ENCODE results near the gene UBE2E2. TPM values are rescaled to one million over a fixed set of nuclear protein-coding genes. Genes with fewer than 3 reads are reported as not detected.

Gene UBE2E2
- total RNA-seq, 1 experiment from 2014 or later = 64.3 TPM

GRCh38 chr3:23548706-23549105 is 345.6 kb downstream of the UBE2E2 start:
- CTCF ChIA-PET = interaction anchor here (0.6 kb wide), 1 partner anchor 41 kb away, joined by 4 read pairs; no protein-coding TSS in a partner anchor
- no peak for TF ChIP-seq CTCF (IDR thresholded peaks at IDR 0.05; ENCODE audit: unreplicated experiment)
- BruUV-seq (replicated peaks) = no TSS peak
- Mint-ChIP-seq H3K4me1 (ENCODE audit: insufficient read depth, unreplicated experiment) (peaks cover 19% of the 10 kb centered on the region), H3K4me3 (ENCODE audit: unreplicated experiment) (no peak overlapping the region), H3K27me3 (ENCODE audit: insufficient read depth, unreplicated experiment) (no peaks in the 10 kb centered on the region), H3K36me3 (ENCODE audit: insufficient read depth, unreplicated experiment) (peaks cover 13% of the 10 kb centered on the region), H3K9me3 (ENCODE audit: unreplicated experiment) (no peaks in the 10 kb centered on the region), H3K27ac (ENCODE audit: low read depth, unreplicated experiment) (peak overlapping the region; percentile 18)
- POLR2A ChIA-PET = interaction anchor here (0.5 to 1.6 kb wide), 12 partner anchors 9 to 559 kb away, joined by 3 to 5 read pairs (median 3); partner anchors contain the start of genes NKIRAS1 and RPL15
- no peak for DNase-seq (ENCODE audit: unreplicated experiment)
- intact Hi-C loops (cut with micrococcal nuclease) = no loop called here

GRCh38 chr3:23549148-23549910 is 346.2 kb downstream of the UBE2E2 start:
- intact Hi-C loops (cut with micrococcal nuclease) = no loop called here
- H3K9me3 Mint-ChIP-seq (ENCODE audit: unreplicated experiment) = no peaks in the 10 kb centered on the region
- peaks cover 13% of the 10 kb centered on the region for H3K36me3 Mint-ChIP-seq (ENCODE audit: insufficient read depth, unreplicated experiment)
- DNase-seq (ENCODE audit: unreplicated experiment) = no peak
- POLR2A ChIA-PET = interaction anchor here (0.6 to 1.6 kb wide), 8 partner anchors 9 to 368 kb away, joined by 3 to 4 read pairs (median 3); partner anchors contain the start of genes NKIRAS1 and RPL15
- no peaks in the 10 kb centered on the region for H3K27me3 Mint-ChIP-seq (ENCODE audit: insufficient read depth, unreplicated experiment)
- TF ChIP-seq CTCF (IDR thresholded peaks at IDR 0.05; ENCODE audit: unreplicated experiment) = no peak
- BruUV-seq (replicated peaks) = no TSS peak
- peak overlapping the region; percentile 23 for H3K27ac Mint-ChIP-seq (ENCODE audit: low read depth, unreplicated experiment)
- peaks cover 19% of the 10 kb centered on the region for H3K4me1 Mint-ChIP-seq (ENCODE audit: insufficient read depth, unreplicated experiment)
- CTCF ChIA-PET = interaction anchor here (0.6 kb wide), 1 partner anchor 35 kb away, joined by 4 read pairs; no protein-coding TSS in a partner anchor
- no peak overlapping the region for H3K4me3 Mint-ChIP-seq (ENCODE audit: unreplicated experiment)

- ChIA-PET POLR2A (no interaction called here), CTCF (no interaction called here)
- Mint-ChIP-seq H3K9me3 (ENCODE audit: unreplicated experiment) (no peaks in the 10 kb centered on the region), H3K27ac (ENCODE audit: low read depth, unreplicated experiment) (peak overlapping the region; percentile 59), H3K36me3 (ENCODE audit: insufficient read depth, unreplicated experiment) (peaks cover 13% of the 10 kb centered on the region), H3K27me3 (ENCODE audit: insufficient read depth, unreplicated experiment) (no peaks in the 10 kb centered on the region), H3K4me1 (ENCODE audit: insufficient read depth, unreplicated experiment) (peaks cover 19% of the 10 kb centered on the region), H3K4me3 (ENCODE audit: unreplicated experiment) (no peak overlapping the region)
- intact Hi-C loops (cut with micrococcal nuclease) = no loop called here
- no peak for DNase-seq (ENCODE audit: unreplicated experiment)
- no peak for TF ChIP-seq CTCF (IDR thresholded peaks at IDR 0.05; ENCODE audit: unreplicated experiment)
- no TSS peak for BruUV-seq (replicated peaks)
Measured at GRCh38 chr3:23550402-23550801, 347.3 kb downstream of the UBE2E2 start.

GRCh38 chr3:23552506-23552905 is 349.4 kb downstream of the UBE2E2 start:
- POLR2A ChIA-PET = no interaction called here
- no peak overlapping the region for H3K4me3 Mint-ChIP-seq (ENCODE audit: unreplicated experiment)
- CTCF ChIA-PET = no interaction called here
- no peak overlapping the region for H3K27ac Mint-ChIP-seq (ENCODE audit: low read depth, unreplicated experiment)
- no peaks in the 10 kb centered on the region for H3K27me3 Mint-ChIP-seq (ENCODE audit: insufficient read depth, unreplicated experiment)
- peaks cover 19% of the 10 kb centered on the region for H3K4me1 Mint-ChIP-seq (ENCODE audit: insufficient read depth, unreplicated experiment)
- no peak for DNase-seq (ENCODE audit: unreplicated experiment)
- TF ChIP-seq CTCF (IDR thresholded peaks at IDR 0.05; ENCODE audit: unreplicated experiment) = no peak
- peaks cover 13% of the 10 kb centered on the region for H3K36me3 Mint-ChIP-seq (ENCODE audit: insufficient read depth, unreplicated experiment)
- BruUV-seq (replicated peaks) = no TSS peak
- H3K9me3 Mint-ChIP-seq (ENCODE audit: unreplicated experiment) = no peaks in the 10 kb centered on the region
- intact Hi-C loops (cut with micrococcal nuclease) = no loop called here

Measured in MCF 10A (cell line).